SK-N-SH (cell line): ENCODE results near the gene RIPPLY3. TPM values are rescaled to one million over a fixed set of nuclear protein-coding genes. Genes with fewer than 3 reads are reported as not detected.

Experiments used
- CTCF ChIA-PET: fragments of 300-600, 350-600 bp; formaldehyde crosslinking; extraction: SDS; loops from one replicate; lab custom pipeline; 2021; lab: Yijun Ruan, JAX
- POLR2A ChIA-PET: fragments of 350-600 bp; sonication (Branson Sonifier 250); formaldehyde crosslinking; extraction: SDS; loops from one replicate; lab custom pipeline; 2020; ENCODE audit warnings: antibody characterized with exemption, inconsistent platforms; lab: Yijun Ruan, JAX
- DNase-seq: peaks from one replicate; pipeline ENCODE4 v3.0.0; 2012
- H2AFZ ChIP-seq: fragments of 200-600 bp; sonication (generic); 2 replicates; pipeline ENCODE4 v1.8.1; 2016; ENCODE audit warnings: antibody characterized with exemption, mild to moderate bottlenecking, low read depth
- H3F3A ChIP-seq: fragments of 200-600 bp; sonication (generic); replicated peaks from 2 replicates; pipeline ENCODE3; 2016; ENCODE audit warnings: antibody characterized with exemption, mild to moderate bottlenecking; ENCODE audit not compliant: insufficient read depth
- H3K27ac ChIP-seq, 2 experiments: fragments of 200-500 bp in 1 of 2; fragments of 200-600 bp in 1 of 2; sonication (Bioruptor generic) in 1 of 2; sonication (generic), shearing (Covaris generic) in 1 of 2; 2 replicates each; pipeline versions ENCODE4 v1.5.1 to v1.6.1; 2014 to 2016; ENCODE audit warnings: low read depth in 2 of 2, inconsistent platforms in 1 of 2, low read length in 1 of 2, mild to moderate bottlenecking in 1 of 2, mixed read lengths in 1 of 2
- H3K27me3 ChIP-seq: fragments of 200-600 bp; sonication (generic), shearing (Covaris generic); 2 replicates; pipeline ENCODE4 v1.6.1; 2016; ENCODE audit warnings: mixed run types; ENCODE audit not compliant: insufficient read depth
- H3K36me3 ChIP-seq, 2 experiments: fragments of 200-500 bp in 1 of 2; fragments of 200-600 bp in 1 of 2; sonication (Bioruptor generic) in 1 of 2; sonication (generic) in 1 of 2; replicated peaks in 1 of 2; 2 replicates each; pipeline versions ENCODE3 to v1.5.1; 2014 to 2016; ENCODE audit warnings: low read length in 1 of 2, mild to moderate bottlenecking in 1 of 2; ENCODE audit not compliant: insufficient read depth in 2 of 2, control insufficient read depth in 1 of 2
- H3K4me1 ChIP-seq, 2 experiments: fragments of 200-500 bp in 1 of 2; fragments of 200-600 bp in 1 of 2; sonication (Bioruptor generic) in 1 of 2; sonication (generic), shearing (Covaris generic) in 1 of 2; 2 replicates each; pipeline versions ENCODE4 v1.5.1 to v1.6.1; 2014 to 2016; ENCODE audit warnings: low read depth in 1 of 2, low read length in 1 of 2, mixed run types in 1 of 2; ENCODE audit not compliant: insufficient read depth in 2 of 2, control insufficient read depth in 1 of 2
- H3K4me2 ChIP-seq: fragments of 200-600 bp; sonication (generic), shearing (Covaris generic); 2 replicates; pipeline ENCODE4 v1.6.1; 2017; ENCODE audit warnings: mixed run types
- H3K4me3 ChIP-seq, 2 experiments: fragments of 200-500 bp in 1 of 2; fragments of 200-600 bp in 1 of 2; sonication (Bioruptor generic) in 1 of 2; sonication (generic), shearing (Covaris generic) in 1 of 2; 2 replicates each; pipeline versions ENCODE4 v1.5.1 to v1.8.1; 2014 to 2016; ENCODE audit warnings: low read depth in 2 of 2, inconsistent platforms in 1 of 2, low read length in 1 of 2, mild to moderate bottlenecking in 1 of 2, mixed read lengths in 1 of 2, moderate library complexity in 1 of 2
- H3K79me2 ChIP-seq: fragments of 200-600 bp; sonication (generic); 2 replicates; pipeline ENCODE4 v1.8.1; 2017; ENCODE audit warnings: mild to moderate bottlenecking; ENCODE audit not compliant: insufficient read depth
- H3K9ac ChIP-seq: fragments of 200-600 bp; sonication (generic); 2 replicates; pipeline ENCODE4 v1.6.1; 2017; ENCODE audit warnings: mixed run types
- H3K9me2 ChIP-seq: fragments of 200-600 bp; sonication (generic); 2 replicates; pipeline ENCODE4 v1.6.1; 2017; ENCODE audit warnings: mixed run types
- H3K9me3 ChIP-seq: fragments of 200-600 bp; sonication (generic); 2 replicates; pipeline ENCODE4 v1.6.1; 2017; ENCODE audit warnings: mixed run types, mild to moderate bottlenecking, moderate library complexity
- H4K20me1 ChIP-seq: fragments of 200-600 bp; sonication (generic); 2 replicates; pipeline ENCODE4 v1.6.1; 2017; ENCODE audit warnings: mild to moderate bottlenecking, mixed run types; ENCODE audit not compliant: insufficient read depth
- CTCF ChIP-seq: fragments of 200-600 bp; sonication (generic); IDR thresholded peaks from 2 replicates; pipeline ENCODE4 v1.6.1; 2017; ENCODE audit warnings: antibody characterized with exemption, mild to moderate bottlenecking, moderate library complexity
- ELF1 ChIP-seq: IDR thresholded peaks from 2 replicates; pipeline ENCODE4 v1.4.0; 2012
- EZH2phosphoT487 ChIP-seq: fragments of 200-600 bp; sonication (generic); IDR thresholded peaks from 2 replicates; pipeline ENCODE4 v1.6.1; 2017; ENCODE audit warnings: low read depth, mixed run types, mild to moderate bottlenecking, antibody characterized with exemption, moderate library complexity, borderline replicate concordance
- FOSL2 ChIP-seq: IDR thresholded peaks from 2 replicates; pipeline ENCODE4 v1.4.0; 2012; ENCODE audit warnings: low read depth, mild to moderate bottlenecking, moderate library complexity, borderline replicate concordance
- FOXJ3 ChIP-seq: sonication (generic); formaldehyde crosslinking; IDR thresholded peaks from 2 replicates; pipeline ENCODE4 v1.5.1; 2020; ENCODE audit warnings: mild to moderate bottlenecking, missing genetic modification reagents
- FOXM1 ChIP-seq: IDR thresholded peaks from 2 replicates; pipeline ENCODE4 v1.4.0; 2012; ENCODE audit warnings: low read depth, mild to moderate bottlenecking
- GATA2 ChIP-seq: sonication (generic); formaldehyde crosslinking; IDR thresholded peaks from 2 replicates; pipeline ENCODE4 v1.5.0; 2020; ENCODE audit warnings: mild to moderate bottlenecking, missing genetic modification reagents
- IRF3 ChIP-seq: fragments of 150-350 bp; IDR thresholded peaks from 2 replicates; pipeline ENCODE4 v1.6.1; 2016; ENCODE audit warnings: mild to moderate bottlenecking, low read depth, low read length
- MAX ChIP-seq: IDR thresholded peaks from 2 replicates; pipeline ENCODE4 v1.4.0; 2012; ENCODE audit warnings: low read depth
- MXI1 ChIP-seq: IDR thresholded peaks from 2 replicates; pipeline ENCODE4 v1.6.1; 2012; ENCODE audit warnings: mild to moderate bottlenecking, low read depth, low read length, improper control_type of control experiment
- NRF1 ChIP-seq: IDR thresholded peaks from 2 replicates; pipeline ENCODE4 v1.6.1; 2012; ENCODE audit warnings: low read depth, mild to moderate bottlenecking, low read length
- RCOR1 ChIP-seq: fragments of 150-350 bp; IDR thresholded peaks from 2 replicates; pipeline ENCODE4 v1.6.1; 2017; ENCODE audit warnings: antibody characterized with exemption, low read length
- SIN3A ChIP-seq: IDR thresholded peaks from 2 replicates; pipeline ENCODE4 v1.6.1; 2012; ENCODE audit warnings: low read depth, mild to moderate bottlenecking, low read length, moderate library complexity, borderline replicate concordance
- TCF12 ChIP-seq: IDR thresholded peaks from 2 replicates; pipeline ENCODE4 v1.4.0; 2012
- USF1 ChIP-seq: IDR thresholded peaks from 2 replicates; pipeline ENCODE4 v1.4.0; 2012; ENCODE audit warnings: low read depth, borderline replicate concordance
- ZBTB33 ChIP-seq: IDR thresholded peaks from 2 replicates; pipeline ENCODE4 v1.4.0; 2012; ENCODE audit warnings: low read depth, borderline replicate concordance
- WGBS: methylation state at CpG from one replicate; pipeline ENCODE4 v1.1.6; 2017; ENCODE audit warnings: low lambda C conversion rate; 5-methylcytosine and 5-hydroxymethylcytosine counted together
- polyA plus RNA-seq, 3 experiments: library from polyadenylated mRNA; depleted of rRNA; stranded (reverse); fragments of >200 nt; gene quantifications; 2 replicates each; pipeline ENCODE4 v1.2.3, GENCODE V29; 2012

RIPPLY3 gene
- polyA plus RNA-seq, 1 of the 3 experiments (the other 2 are of a cell fraction): 0.03 TPM

- TF ChIP-seq USF1: no peak
- TF ChIP-seq ELF1: no peak
- TF ChIP-seq MXI1: no peak
- TF ChIP-seq MAX: no peak
- no peak for TF ChIP-seq CTCF
- no peak for TF ChIP-seq FOSL2
- TF ChIP-seq GATA2 (CRISPR knock-in tag): no peak
- TF ChIP-seq EZH2phosphoT487: no peak
- TF ChIP-seq FOXM1: no peak
- no peak for TF ChIP-seq ZBTB33
- TF ChIP-seq SIN3A: no peak
- no peak for TF ChIP-seq FOXJ3 (CRISPR knock-in tag)
- no peak for TF ChIP-seq TCF12
- no peak for TF ChIP-seq NRF1
- no peak for TF ChIP-seq IRF3
- no peak for TF ChIP-seq RCOR1
- H3K27ac ChIP-seq: no peak overlapping the region
- H4K20me1 ChIP-seq: no peaks in the 10 kb centered on the region
- H3K4me3 ChIP-seq: no peak overlapping the region
- no peak overlapping the region for H3K4me2 ChIP-seq
- POLR2A ChIA-PET: no interaction called here
- no peaks in the 10 kb centered on the region for H3K4me1 ChIP-seq
- no peaks in the 10 kb centered on the region for H3K9me2 ChIP-seq
- CTCF ChIA-PET: interaction anchor here (1.6 to 2.2 kb wide), 3 partner anchors 9 to 11 kb away, joined by 5 to 8 read pairs (median 7); no protein-coding TSS in a partner anchor
- H3K27me3 ChIP-seq: no peaks in the 10 kb centered on the region
- 73% methylated on average over 11 of the region's 11 CpGs for WGBS
- H3K9ac ChIP-seq: no peak overlapping the region
- no peaks in the 10 kb centered on the region for H3K9me3 ChIP-seq
- no peaks in the 10 kb centered on the region for H3K36me3 ChIP-seq
- no peaks in the 10 kb centered on the region for H3K79me2 ChIP-seq
- no peaks in the 10 kb centered on the region for H3F3A ChIP-seq
- no peak for DNase-seq
- H2AFZ ChIP-seq: no peak overlapping the region
These were observed 7.2 kb upstream of the RIPPLY3 start for GRCh38 chr21:36999131-36999898.
